Measurements from ENCODE around the gene EIF3L.
A peak's percentile ranks its signal among the peaks of the same experiment; 100 is the strongest.

Gene EIF3L

DNA sequence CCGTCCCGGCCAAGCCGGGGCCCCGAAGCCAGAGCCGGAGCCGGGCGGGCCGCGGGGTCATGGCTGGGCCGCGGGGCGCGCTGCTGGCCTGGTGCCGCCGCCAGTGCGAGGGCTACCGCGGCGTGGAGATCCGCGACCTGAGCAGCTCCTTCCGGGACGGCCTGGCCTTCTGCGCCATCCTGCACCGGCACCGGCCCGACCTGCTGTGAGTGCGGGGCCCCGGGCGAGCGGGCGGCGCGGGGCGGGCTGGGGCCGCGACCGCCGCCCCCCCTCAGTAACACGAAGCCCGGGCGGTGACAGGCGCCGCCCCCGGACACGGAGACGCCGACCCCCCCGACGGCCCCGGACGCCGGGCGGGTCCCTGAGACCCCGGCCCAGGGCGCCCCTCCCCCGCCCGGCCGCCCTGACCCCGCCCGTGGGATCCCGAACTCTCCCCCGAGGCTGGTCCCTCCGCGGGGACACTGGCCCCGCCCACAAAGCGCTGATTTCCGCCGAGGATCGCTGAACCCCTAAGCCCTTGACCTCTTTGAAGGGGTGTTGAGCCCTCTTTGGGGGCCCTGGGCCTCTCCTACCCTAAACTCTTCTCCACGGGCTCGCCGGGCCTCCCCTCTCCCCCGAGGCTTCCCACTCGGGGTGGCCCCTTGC lies 57.3 kb downstream of the EIF3L start:
- no peak for DNase-seq

DNA sequence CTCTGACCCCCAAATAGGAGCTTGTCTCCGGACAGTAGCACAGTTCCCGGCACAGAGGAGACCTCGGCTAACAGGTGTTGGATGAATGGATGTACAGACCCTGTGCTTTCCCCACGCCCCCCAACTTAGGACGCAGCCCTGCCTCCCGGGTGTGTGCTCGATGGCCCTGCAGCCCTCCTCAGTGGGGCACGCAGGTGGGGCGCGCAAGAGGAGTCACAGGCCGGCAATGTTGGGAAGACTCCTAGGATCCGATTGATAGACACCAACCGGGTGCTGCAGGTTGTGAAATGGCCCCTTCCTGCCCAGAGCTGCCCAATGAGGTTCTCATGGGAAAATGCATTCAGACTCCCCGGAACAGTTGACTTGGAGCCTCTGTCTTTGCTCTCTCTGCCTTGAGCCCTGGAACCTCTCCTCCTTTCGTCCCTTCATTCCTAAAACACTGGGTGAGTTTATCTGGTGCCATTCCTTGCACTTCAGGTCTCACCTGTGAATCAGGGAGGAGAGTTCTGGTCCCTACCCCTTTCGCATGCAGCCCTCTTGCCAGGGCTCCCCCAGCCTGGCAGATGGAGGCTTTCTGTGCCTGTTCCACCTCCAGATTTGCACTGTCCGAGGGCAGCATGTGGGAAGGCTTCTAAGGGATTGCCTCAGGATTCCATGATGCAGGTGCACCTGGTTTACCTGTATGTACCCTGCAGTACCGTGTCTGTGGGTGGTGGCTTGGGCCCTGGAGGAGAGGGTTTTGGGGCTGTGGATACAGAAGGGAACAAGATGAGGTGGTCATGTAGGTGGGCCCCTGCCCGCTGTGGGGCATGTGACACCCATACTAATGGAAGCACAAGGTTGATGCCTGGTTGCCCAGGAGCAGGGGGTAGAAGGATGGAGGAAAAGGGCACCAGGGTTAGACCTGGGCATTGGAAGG lies 58.1 kb downstream of the EIF3L start:
- DNase-seq = peak in 1 of 2 experiments; percentile 8

GRCh38 chr22:37909766-37910165 lies 60.5 kb downstream of the EIF3L start:
- no peak for DNase-seq

DNA sequence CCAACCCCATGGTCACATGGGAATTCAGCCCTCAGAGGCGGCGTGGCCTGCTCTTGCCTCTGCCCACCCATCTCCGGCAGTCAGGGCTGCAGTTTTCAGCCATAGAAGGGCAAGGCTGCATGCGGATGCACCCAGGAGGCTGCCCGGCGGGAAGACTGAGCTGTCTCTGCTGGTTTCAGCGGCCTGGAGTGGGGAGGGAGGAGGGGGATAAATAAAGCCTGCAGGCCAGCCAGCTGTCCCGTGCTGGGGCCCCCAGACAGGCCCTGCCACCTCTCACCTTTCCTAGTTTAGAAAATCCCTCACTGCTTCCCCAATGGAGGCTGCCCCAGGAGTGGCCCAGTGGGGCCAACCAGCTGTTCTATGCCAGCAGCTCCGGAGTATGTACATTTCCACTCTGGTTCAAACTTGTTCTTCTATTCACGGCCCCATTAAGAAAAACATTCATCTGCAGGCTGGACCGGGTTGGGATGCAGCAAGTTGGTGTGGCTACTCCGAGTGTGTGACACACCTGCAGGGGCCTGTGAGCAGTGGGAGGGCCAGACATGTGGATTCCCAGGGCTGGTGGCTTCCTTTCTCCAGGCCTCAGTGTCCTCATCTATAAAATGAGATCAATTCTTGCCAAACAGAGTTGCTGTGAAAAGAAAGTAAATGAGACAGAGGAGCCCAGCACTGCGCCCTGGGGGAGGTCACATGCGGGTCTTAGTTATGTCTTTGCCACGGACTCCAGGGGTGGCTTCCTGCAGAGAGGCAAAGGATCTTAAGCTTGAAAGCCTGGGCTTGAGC lies 61.9 kb downstream of the EIF3L start:
- no peak for DNase-seq

- no peak for DNase-seq
Observed at GRCh38 chr22:37911697-37912096, 62.5 kb downstream of the EIF3L start.

- no peak for DNase-seq
Observed at GRCh38 chr22:37912171-37912570, 63.0 kb downstream of the EIF3L start.

GRCh38 chr22:37913233-37913721 lies 64.1 kb downstream of the EIF3L start:
- DNase-seq = no peak

DNA sequence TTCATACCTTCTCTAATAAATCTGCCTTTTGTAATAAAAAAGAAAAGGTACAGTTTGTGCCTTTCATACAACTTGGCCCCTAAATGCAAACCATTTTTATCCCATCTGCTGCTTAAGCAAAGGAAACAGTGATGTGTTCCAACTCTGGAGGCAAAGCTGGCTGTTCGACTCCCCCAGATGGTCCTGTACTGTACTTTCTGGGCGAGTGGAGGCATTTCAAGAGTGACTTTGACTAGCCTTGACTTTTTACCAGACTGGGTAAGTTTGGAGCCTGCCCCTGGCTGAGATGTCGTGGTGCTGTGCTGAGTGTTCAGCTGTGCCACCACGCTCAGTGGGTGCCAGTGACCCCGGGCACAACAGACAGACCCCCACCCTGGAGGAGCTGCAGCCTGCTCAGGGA lies 67.1 kb downstream of the EIF3L start:
- no peak for DNase-seq

- no peak for DNase-seq
Observed at GRCh38 chr22:37917874-37918548, 68.8 kb downstream of the EIF3L start.

GRCh38 chr22:37918580-37919270 lies 69.5 kb downstream of the EIF3L start:
- DNase-seq = no peak

GRCh38 chr22:37920126-37920525 lies 70.9 kb downstream of the EIF3L start:
- no peak for DNase-seq

DNA sequence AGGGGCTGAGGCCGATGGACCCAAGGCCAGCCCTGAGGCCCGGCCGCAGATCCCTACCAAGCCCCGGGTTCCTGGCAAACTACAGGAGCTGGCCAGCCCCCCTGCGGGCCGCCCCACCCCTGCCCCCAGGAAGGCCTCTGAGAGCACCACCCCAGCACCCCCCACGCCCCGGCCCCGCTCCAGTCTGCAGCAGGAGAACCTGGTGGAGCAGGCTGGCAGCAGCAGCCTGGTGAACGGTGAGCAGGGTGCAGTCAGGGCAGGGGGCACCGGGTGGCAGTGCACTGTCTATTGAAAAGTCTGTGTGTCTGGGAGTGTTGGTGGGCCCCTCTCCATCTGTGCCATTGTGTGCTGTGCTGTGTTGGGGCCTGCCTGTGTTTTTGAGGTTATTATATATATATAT lies 73.0 kb downstream of the EIF3L start:
- no peak for DNase-seq

DNA sequence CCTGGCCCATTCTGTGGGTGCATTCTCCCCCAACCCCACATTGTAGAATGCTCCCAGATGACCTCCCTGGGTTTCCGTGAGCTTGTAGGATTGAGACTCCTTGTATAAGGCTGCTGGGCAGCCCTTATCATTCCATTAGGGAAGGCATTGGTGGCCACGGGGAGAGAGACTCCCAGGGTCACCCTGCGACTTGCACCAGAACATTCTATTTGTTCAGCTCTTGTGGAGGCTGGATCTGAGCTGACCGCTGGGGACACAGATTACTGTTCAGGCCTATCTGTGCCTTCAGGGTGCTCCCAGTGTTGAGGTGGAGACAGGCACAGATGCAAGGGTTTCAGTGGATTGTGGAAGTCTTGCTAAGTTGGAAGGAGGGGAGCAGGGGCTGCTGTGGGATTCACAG lies 74.7 kb downstream of the EIF3L start:
- DNase-seq = no peak

- DNase-seq = no peak
Observed at GRCh38 chr22:37924386-37925065, 75.3 kb downstream of the EIF3L start.

- DNase-seq = no peak
Observed at GRCh38 chr22:37925330-37925729, 76.1 kb downstream of the EIF3L start.

DNA sequence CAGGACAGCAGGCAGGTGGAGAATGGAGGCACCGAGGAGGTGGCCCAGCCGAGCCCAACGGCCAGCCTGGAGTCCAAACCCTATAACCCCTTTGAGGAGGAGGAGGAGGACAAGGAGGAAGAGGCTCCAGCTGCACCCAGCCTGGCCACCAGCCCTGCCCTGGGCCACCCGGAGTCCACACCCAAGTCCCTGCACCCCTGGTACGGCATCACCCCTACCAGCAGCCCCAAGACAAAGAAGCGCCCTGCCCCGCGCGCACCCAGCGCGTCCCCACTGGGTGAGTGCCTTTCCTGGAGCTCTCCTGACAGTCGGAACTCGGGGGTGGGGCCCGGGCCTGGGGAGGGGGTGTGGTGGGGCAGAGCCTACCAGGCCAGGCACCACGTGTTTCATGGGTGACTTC lies 76.5 kb downstream of the EIF3L start:
- no peak for DNase-seq

GRCh38 chr22:37926358-37926757 lies 77.1 kb downstream of the EIF3L start:
- DNase-seq = no peak

DNA sequence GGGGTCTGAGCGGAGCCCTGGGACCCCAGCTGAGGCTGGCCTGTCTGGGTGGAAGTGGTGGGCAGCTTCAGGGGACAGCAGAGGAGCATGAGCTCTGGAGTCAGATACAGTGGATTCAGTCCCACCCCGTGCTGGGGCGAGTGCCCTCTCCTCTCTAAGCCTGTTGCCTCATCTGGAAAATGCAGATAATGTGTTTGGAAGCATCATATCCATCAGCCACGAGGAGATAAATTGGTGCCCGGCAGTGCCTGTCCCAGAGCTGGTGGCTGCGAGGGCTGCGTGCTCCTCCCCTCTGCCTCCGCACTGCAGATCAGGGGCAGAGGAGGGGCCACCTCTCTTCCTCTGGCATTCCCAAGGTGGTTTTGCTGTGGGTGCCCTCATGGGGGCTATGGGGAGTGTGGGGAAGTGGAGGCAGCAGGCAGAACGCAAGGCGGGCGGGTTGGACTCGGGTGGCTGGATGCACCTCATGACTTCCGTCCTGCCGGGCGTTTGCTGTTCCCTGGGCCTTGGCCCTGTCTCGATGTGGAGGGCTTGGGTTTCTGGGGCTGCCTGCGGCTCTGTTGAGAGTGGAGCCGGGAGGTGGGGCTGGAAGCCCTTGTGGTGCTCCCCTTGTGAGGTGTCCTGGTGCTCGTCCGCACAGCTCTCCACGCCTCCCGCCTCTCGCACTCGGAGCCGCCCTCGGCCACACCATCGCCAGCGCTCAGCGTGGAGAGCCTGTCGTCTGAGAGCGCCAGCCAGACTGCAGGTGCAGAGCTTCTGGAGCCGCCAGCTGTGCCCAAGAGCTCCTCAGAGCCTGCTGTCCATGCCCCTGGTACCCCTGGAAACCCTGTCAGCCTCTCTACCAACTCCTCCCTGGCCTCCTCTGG lies 77.8 kb downstream of the EIF3L start:
- no peak for DNase-seq

- no peak for DNase-seq
Observed at GRCh38 chr22:37927637-37927936, 78.4 kb downstream of the EIF3L start.

- DNase-seq = no peak
Observed at GRCh38 chr22:37929390-37929789, 80.2 kb downstream of the EIF3L start.

Measured in AML-193 (cell line).